AG09309 (cell line): ENCODE results near the gene AKT1.
A peak's percentile ranks its signal among the peaks of the same experiment; 100 is the strongest.
"Not testable (repeated sequence)": the region's sequence is repeated elsewhere in the genome, so short reads cannot be mapped to it uniquely, and the experiment has no call there.

Source experiments
- DNase-seq: peaks from one replicate; pipeline ENCODE4 v3.0.0-alpha.2; 2010; ENCODE audit warnings: low read depth
- H3K4me3 ChIP-seq: 2 replicates; pipeline ENCODE4 v1.5.1; 2011; ENCODE audit warnings: mild to moderate bottlenecking, low read depth, low read length, moderate library complexity; ENCODE audit not compliant: control insufficient read depth
- CTCF ChIP-seq: IDR thresholded peaks from 2 replicates; pipeline ENCODE4 v1.5.1; 2011; ENCODE audit warnings: mild to moderate bottlenecking, low read depth, low read length, inconsistent platforms; ENCODE audit not compliant: insufficient read depth, control insufficient read depth; ENCODE audit errors: missing control alignments

Gene AKT1

GRCh38 chr14:104732931-104733681, 62.4 kb downstream of the AKT1 start:
- TF ChIP-seq CTCF, result no peak
- DNase-seq, result no peak
- H3K4me3 ChIP-seq, result no peak overlapping the region

GRCh38 chr14:104732355-104732804, 63.2 kb downstream of the AKT1 start:
- DNase-seq, result no peak
- TF ChIP-seq CTCF, result no peak

GRCh38 chr14:104731320-104732294, 63.9 kb downstream of the AKT1 start:
- TF ChIP-seq CTCF, result peak; percentile 54
- no peak for DNase-seq
- H3K4me3 ChIP-seq, result no peak overlapping the region

More at GRCh38 chr14:104732355-104732804, 63.2 kb downstream of the AKT1 start:
- no peak overlapping the region for H3K4me3 ChIP-seq

- DNase-seq, result no peak
- TF ChIP-seq CTCF, result no peak
- H3K4me3 ChIP-seq, result no peak overlapping the region
Measured at GRCh38 chr14:104730487-104730886, 65.1 kb downstream of the AKT1 start.

GRCh38 chr14:104729835-104730181, 65.7 kb downstream of the AKT1 start:
- no peak overlapping the region for H3K4me3 ChIP-seq
- DNase-seq, result no peak
- TF ChIP-seq CTCF, result no peak

- not testable (repeated sequence) for DNase-seq, H3K4me3 ChIP-seq
Measured at GRCh38 chr14:104729176-104729834, 66.2 kb downstream of the AKT1 start.
